C4-2B (cell line): ENCODE measurements around the gene SARNP.

Experiments
- ZFX ChIP-seq: fragments of 450-650 bp; IDR thresholded peaks from 2 replicates; pipeline ENCODE4 v1.6.1; 2017
- TF ChIP-seq, protein P1 (sequence below): fragments of 450-650 bp; conservative IDR thresholded peaks from 2 replicates; pipeline ENCODE4 v1.5.1; 2017; ENCODE audit warnings: mild to moderate bottlenecking

- TF ChIP-seq, protein P1, sequence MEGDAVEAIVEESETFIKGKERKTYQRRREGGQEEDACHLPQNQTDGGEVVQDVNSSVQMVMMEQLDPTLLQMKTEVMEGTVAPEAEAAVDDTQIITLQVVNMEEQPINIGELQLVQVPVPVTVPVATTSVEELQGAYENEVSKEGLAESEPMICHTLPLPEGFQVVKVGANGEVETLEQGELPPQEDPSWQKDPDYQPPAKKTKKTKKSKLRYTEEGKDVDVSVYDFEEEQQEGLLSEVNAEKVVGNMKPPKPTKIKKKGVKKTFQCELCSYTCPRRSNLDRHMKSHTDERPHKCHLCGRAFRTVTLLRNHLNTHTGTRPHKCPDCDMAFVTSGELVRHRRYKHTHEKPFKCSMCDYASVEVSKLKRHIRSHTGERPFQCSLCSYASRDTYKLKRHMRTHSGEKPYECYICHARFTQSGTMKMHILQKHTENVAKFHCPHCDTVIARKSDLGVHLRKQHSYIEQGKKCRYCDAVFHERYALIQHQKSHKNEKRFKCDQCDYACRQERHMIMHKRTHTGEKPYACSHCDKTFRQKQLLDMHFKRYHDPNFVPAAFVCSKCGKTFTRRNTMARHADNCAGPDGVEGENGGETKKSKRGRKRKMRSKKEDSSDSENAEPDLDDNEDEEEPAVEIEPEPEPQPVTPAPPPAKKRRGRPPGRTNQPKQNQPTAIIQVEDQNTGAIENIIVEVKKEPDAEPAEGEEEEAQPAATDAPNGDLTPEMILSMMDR: no peak
- TF ChIP-seq ZFX: no peak
These were observed 62.3 kb downstream of the SARNP start for GRCh38 chr12:55755246-55755645.
